Stomach smooth muscle (tissue), 2 donors: ENCODE results near the gene TMBIM1.

ENCODE experiments used
- H3K27ac ChIP-seq: one replicate; pipeline ENCODE4 v1.7.0; 2013; ENCODE audit warnings: mild to moderate bottlenecking, low read length, inconsistent platforms
- H3K27me3 ChIP-seq, 2 donors: one replicate each; pipeline ENCODE4 v1.7.0; 2013; ENCODE audit warnings: low read length in 2 of 2; ENCODE audit not compliant: insufficient read depth in 2 of 2, control insufficient read depth in 1 of 2
- H3K36me3 ChIP-seq, 2 donors: one replicate each; pipeline ENCODE4 v1.7.0; 2013; ENCODE audit warnings: low read length in 2 of 2; ENCODE audit not compliant: control insufficient read depth in 2 of 2, insufficient read depth in 2 of 2
- H3K4me1 ChIP-seq: one replicate; pipeline ENCODE4 v1.7.0; 2013; ENCODE audit warnings: low read length; ENCODE audit not compliant: control insufficient read depth, insufficient read depth
- H3K4me3 ChIP-seq, 2 donors: one replicate each; pipeline ENCODE4 v1.7.0; 2013; ENCODE audit warnings: low read length in 2 of 2
- H3K9ac ChIP-seq, 2 donors: one replicate each; pipeline ENCODE4 v1.7.0; 2013; ENCODE audit warnings: low read length in 2 of 2, mild to moderate bottlenecking in 1 of 2
- H3K9me3 ChIP-seq, 2 donors: one replicate each; pipeline ENCODE4 v1.7.0; 2013; ENCODE audit warnings: low read length in 2 of 2; ENCODE audit not compliant: control insufficient read depth in 2 of 2
- donor health status: healthy.
- donor health status: Pancreatic carcinoma.

Gene TMBIM1

DNA sequence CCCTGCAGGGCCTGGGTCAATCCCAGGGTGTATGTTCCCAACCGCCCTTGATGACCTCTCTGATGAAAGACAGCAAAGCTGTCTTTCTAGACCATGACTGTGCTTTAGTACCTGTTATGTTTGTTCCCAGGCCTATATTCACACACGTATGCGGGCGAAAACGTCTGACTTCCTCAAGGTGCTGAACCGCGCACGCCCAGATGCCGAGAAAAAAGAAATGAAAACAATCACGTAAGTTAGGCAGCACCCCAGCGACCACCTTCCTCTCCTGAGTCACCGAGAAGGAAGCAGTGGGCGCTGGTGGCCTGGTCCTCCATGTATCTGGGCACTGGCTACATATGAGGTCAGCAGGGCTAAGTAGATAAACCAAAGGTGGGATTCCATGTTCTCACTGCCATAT is 42.6 kb downstream of the TMBIM1 start:
- Histone ChIP-seq H3K27me3 (no peaks in the 10 kb centered on the region), H3K36me3 (peaks cover 78 to 83% of the 10 kb centered on the region in 2 donors), H3K9ac (no peak overlapping the region), H3K4me1 (peaks cover 8% of the 10 kb centered on the region), H3K9me3 (no peaks in the 10 kb centered on the region), H3K27ac (no peak overlapping the region), H3K4me3 (no peak overlapping the region)

DNA sequence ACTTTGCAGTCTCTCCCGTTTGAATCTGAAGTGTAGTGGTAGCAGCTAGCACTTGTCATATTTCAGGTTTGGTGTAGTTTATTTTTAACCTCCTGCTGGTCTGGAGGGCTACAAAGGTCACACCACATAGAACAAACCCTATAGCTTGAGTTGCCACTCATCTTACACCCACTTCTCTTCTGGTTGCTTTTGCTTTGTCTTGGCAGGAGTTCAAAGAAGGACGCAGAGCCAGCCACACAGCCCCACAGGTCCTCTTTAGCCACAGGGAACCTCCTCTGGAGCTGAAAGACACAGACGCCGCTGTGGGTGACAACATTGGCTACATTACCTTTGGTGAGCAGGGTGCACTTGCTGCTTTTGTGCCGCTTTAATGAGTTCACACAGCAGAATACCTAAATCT is 47.1 kb downstream of the TMBIM1 start:
- peaks cover 57 to 65% of the 10 kb centered on the region in 2 donors for H3K36me3 ChIP-seq
- no peak overlapping the region for H3K27ac ChIP-seq
- H3K4me1 ChIP-seq, result no peaks in the 10 kb centered on the region
- no peak overlapping the region for H3K4me3 ChIP-seq
- H3K27me3 ChIP-seq, result no peaks in the 10 kb centered on the region
- no peak overlapping the region for H3K9ac ChIP-seq
- no peaks in the 10 kb centered on the region for H3K9me3 ChIP-seq

DNA sequence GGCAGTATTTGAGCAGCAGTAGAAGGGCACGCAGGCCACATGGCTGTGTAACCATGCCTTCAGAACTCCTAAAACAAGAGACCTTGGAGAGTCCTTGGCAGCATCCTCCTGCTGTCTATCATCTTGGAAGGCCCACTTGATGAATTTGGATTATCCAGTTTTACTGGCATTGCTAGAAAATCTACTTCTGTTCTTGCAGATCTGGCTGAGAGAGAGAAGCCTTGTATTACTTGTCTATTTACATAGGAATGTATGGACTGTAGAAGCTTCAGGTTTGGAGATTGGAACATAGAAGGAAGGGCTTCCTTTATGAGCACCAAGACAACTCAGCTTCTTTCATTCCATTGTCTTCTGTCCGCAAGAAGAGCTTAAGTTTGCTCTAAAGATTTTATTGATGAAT is 47.6 kb downstream of the TMBIM1 start:
- Histone ChIP-seq H3K4me1 (no peaks in the 10 kb centered on the region), H3K4me3 (no peak overlapping the region), H3K9ac (no peak overlapping the region), H3K9me3 (no peaks in the 10 kb centered on the region), H3K36me3 (peaks cover 55 to 65% of the 10 kb centered on the region in 2 donors), H3K27me3 (no peaks in the 10 kb centered on the region), H3K27ac (no peak overlapping the region)

DNA sequence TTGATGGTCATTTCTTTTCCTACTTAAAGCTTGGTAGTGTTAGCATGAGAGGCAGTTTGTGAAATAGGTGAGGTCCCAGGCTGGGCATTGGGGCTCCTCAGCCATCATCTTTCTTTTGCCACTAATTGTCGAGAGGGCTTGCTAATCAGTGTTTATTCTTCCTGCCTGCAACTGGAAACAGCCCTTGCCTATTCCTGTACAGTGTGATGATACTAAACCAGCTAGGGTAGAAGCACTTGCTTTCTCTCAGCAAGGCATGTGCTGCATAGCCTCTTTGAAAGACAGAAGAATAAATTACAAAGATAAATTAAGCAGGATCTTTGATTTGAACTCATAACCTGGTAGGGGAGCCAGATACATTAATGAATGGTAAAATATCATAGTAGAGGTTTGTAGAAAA is 48.1 kb downstream of the TMBIM1 start:
- Histone ChIP-seq H3K4me3 (no peak overlapping the region), H3K36me3 (peaks cover 54 to 65% of the 10 kb centered on the region in 2 donors), H3K27me3 (no peaks in the 10 kb centered on the region), H3K27ac (no peak overlapping the region), H3K4me1 (no peaks in the 10 kb centered on the region), H3K9ac (no peak overlapping the region), H3K9me3 (no peaks in the 10 kb centered on the region)

DNA sequence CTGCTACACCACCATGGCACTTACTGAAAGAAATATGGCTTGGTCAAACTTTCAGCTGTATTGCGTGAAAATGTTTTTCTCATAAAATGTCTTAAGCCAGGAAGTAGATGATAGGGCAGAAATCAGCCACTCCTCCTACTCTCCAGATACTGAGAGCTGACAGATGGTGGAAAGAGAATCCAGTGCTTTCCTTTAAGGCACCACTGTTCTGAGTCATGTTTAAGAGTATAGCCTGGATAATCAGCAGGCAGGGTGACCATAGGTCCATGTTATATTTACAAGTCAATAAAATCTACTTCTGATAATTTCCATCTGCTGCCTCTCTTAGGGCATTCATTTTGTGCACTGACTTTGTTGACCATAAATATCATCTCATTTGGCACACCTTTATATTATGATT is 53.4 kb downstream of the TMBIM1 start:
- no peaks in the 10 kb centered on the region for H3K27me3 ChIP-seq
- no peak overlapping the region for H3K4me3 ChIP-seq
- H3K4me1 ChIP-seq, result no peaks in the 10 kb centered on the region
- H3K36me3 ChIP-seq, result peaks cover 50 to 54% of the 10 kb centered on the region in 2 donors
- H3K9me3 ChIP-seq, result no peaks in the 10 kb centered on the region
- H3K9ac ChIP-seq, result no peak overlapping the region
- no peak overlapping the region for H3K27ac ChIP-seq

DNA sequence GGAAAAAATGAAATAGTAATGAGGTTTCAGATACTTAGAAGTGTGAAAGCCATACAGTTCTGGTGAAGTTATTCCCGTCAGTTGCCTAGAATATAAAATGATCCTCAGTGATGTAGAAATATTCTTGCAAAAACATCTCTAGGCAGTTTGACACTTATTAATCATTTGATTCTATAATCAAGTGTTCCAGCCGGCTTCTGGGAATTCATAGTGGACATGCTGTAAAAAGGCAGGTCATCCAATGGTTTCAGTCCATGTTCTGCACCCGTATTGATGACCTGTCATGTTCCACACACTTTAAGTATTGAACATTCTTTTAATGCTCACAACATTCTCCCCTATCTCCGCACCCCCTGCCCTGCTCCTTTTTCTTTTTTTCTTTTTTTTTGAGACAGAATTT is 55.5 kb downstream of the TMBIM1 start:
- Histone ChIP-seq H3K27ac (no peak overlapping the region), H3K4me1 (no peaks in the 10 kb centered on the region), H3K4me3 (no peak overlapping the region), H3K27me3 (no peaks in the 10 kb centered on the region), H3K9ac (no peak overlapping the region), H3K9me3 (no peaks in the 10 kb centered on the region), H3K36me3 (peaks cover 41 to 48% of the 10 kb centered on the region in 2 donors)

DNA sequence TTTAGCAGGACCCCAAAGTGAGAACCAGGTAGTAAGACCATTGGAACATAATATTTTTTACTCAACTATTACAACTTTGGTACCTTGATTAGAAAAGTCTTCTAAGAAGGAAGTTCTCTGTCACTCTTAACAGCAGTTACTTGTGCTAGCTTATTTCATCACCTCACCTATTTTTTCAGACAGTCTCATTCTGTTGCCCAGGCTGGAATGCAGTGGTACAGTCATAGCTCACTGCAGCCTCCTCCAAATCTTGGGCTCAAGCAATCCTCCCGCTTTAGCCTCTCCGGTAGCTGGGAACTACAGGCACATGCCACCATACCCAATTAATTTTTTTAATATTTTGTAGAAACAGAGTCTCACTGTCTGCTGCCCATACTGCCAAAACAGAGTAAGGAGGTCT is 57.3 kb downstream of the TMBIM1 start:
- Histone ChIP-seq H3K4me1 (peaks cover 5% of the 10 kb centered on the region), H3K9me3 (no peaks in the 10 kb centered on the region), H3K27ac (no peak overlapping the region), H3K9ac (no peak overlapping the region), H3K36me3 (peaks cover 51 to 54% of the 10 kb centered on the region in 2 donors), H3K27me3 (no peaks in the 10 kb centered on the region), H3K4me3 (no peak overlapping the region)

DNA sequence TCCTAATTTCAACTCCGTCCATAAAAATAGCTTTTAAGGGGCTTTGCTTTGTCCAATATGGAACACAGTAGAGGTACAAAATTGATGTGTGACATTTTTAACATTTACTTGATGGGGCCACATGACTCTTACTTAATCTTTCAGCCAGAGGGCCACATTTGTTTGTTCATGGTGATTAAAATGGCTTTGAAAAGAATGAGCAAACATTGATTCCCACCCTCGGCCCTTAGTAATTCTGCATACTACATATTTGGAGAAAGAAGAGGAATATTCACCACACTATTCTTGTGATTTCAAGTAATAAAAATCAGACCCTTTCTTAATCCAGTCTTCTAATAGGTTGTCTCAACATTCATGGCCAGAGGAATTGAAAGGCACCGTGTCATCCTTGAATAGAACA is 57.8 kb downstream of the TMBIM1 start:
- Histone ChIP-seq H3K36me3 (peaks cover 46 to 51% of the 10 kb centered on the region in 2 donors), H3K27ac (no peak overlapping the region), H3K4me1 (peaks cover 5% of the 10 kb centered on the region), H3K9ac (no peak overlapping the region), H3K27me3 (no peaks in the 10 kb centered on the region), H3K9me3 (no peaks in the 10 kb centered on the region), H3K4me3 (no peak overlapping the region)

DNA sequence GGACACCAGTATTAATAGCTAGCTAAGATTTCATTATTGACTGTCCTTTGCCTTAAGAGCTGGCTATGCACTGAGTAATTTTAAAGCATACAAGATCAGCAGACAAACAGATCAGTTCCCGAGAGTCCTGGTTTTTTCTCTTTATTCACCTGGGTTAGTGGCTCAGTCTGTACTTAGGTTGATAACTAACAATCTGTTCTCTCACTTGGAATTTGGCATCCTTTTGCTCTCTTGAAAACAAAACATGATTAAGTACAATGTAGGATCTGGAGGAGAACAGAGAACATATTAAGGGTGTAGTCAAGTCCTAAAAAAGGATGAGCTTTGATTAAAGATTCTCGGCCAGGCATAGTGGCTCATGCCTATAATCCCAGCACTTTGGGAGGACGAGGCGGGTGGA is 58.8 kb downstream of the TMBIM1 start:
- Histone ChIP-seq H3K4me3 (no peak overlapping the region), H3K9ac (no peak overlapping the region), H3K27me3 (no peaks in the 10 kb centered on the region), H3K4me1 (peaks cover 5% of the 10 kb centered on the region), H3K36me3 (peaks cover 41 to 46% of the 10 kb centered on the region in 2 donors), H3K9me3 (no peaks in the 10 kb centered on the region), H3K27ac (no peak overlapping the region)

DNA sequence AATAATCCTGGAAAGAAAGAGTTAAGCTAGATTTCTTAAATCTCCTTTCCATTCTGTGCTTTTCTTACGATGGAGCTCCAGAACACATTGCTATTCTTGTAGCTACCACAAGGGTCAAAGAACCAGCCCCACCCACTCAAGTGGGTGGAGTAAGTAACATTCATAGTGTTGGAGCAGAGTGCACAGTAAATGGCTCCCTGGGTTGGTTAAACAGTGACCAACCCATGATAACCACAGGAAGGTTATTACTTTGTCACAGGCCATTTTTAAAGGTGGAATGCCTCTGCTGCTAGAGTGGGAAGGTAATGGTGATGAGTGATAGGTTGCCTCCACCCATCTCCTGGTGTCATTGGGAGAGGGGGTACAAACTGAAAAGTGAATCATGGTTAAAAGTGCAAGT is 61.4 kb downstream of the TMBIM1 start:
- Histone ChIP-seq H3K4me1 (peaks cover 5% of the 10 kb centered on the region), H3K4me3 (no peak overlapping the region), H3K36me3 (peaks cover 43% of the 10 kb centered on the region in 2 donors), H3K27me3 (no peaks in the 10 kb centered on the region), H3K9me3 (no peaks in the 10 kb centered on the region), H3K9ac (no peak overlapping the region), H3K27ac (no peak overlapping the region)

DNA sequence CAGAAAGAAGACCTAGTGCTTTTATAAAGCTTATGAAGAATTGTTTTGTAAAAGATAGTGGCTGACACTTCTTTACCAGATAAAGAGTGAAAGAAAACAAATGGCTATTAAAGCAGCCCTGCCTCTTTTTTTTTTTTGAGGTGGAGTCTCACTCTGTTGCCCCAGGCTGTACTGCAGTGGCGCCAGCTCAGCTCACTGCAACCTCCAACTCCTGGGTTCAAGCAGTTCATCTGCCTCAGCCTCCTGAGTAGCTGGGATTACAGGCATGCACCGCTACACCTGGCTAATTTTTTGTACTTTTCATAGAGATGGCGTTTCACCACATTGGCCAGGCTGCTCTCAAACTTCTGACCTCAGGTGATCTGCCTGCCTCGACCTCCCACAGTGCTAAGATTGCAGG is 62.5 kb downstream of the TMBIM1 start:
- no peak overlapping the region for H3K4me3 ChIP-seq
- H3K4me1 ChIP-seq, result peaks cover 5% of the 10 kb centered on the region
- H3K9ac ChIP-seq, result no peak overlapping the region
- H3K9me3 ChIP-seq, result no peaks in the 10 kb centered on the region
- H3K36me3 ChIP-seq, result peaks cover 33 to 35% of the 10 kb centered on the region in 2 donors
- H3K27me3 ChIP-seq, result no peaks in the 10 kb centered on the region
- H3K27ac ChIP-seq, result no peak overlapping the region
